KOPT-K1 (cell line): Measurements from ENCODE around the gene AHNAK2.
"Not testable (repeated sequence)": the region's sequence is repeated elsewhere in the genome, so short reads cannot be mapped to it uniquely, and the experiment has no call there.

Experiments used
- H3K27ac ChIP-seq: fragments of 200-600 bp; sonication (generic); 2 replicates; pipeline ENCODE4 v1.5.1; 2016; ENCODE audit warnings: antibody characterized with exemption, mild to moderate bottlenecking, low read depth, low read length; ENCODE audit not compliant: poor library complexity, severe bottlenecking
- H3K36me3 ChIP-seq: fragments of 200-600 bp; sonication (generic); 2 replicates; pipeline ENCODE4 v1.5.1; 2017; ENCODE audit warnings: antibody characterized with exemption, mild to moderate bottlenecking, low read length, moderate library complexity; ENCODE audit not compliant: insufficient read depth
- H3K9me3 ChIP-seq: fragments of 200-600 bp; sonication (generic); 2 replicates; pipeline ENCODE4 v1.5.1; 2017; ENCODE audit warnings: antibody characterized with exemption, low read length, mild to moderate bottlenecking; ENCODE audit not compliant: insufficient read depth, poor library complexity, severe bottlenecking

AHNAK2 gene

DNA sequence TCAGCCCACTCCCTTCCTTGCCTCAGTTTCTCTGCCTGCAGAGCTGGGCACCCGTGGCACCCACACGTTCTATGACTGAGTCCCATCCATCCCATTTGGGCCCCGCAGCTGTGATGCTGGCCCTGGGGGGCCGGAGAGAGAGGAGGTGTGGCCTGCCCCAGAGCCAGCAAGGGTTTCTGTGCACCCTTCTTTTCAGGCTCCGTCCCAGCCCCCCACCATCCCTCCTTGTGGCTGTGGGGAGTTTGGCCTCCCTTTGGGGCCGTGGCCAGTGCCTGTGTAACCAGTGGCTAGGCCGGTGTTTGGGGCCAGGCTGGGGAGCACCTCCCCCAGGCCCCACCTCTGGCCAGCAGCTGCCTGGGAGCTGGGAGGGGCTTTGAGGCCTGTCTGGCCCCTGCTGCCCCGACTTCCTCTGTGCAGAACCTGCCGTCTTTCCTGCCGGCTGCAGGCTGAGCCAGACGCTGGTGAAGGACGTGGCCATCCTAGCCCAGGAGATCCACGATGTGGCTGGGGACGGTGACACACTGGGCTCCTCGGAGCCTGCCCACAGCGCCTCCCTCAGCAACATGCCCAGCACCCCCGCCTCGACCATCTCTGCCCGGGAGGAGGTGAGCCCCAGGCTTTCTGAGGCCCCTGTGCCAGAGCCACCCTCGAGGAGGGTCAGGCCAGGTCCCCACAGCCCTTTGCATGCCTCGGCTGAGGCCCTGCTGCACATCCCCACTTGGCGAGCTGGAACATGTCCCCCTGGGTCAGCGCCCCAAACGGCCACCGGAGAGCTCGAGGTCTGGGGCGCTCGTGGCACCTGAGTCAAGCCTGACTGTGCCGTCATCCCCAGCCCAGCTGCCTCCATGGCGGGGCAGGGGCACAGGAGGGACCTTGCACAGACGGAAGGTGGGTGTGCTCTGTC, 85.4 kb downstream of the AHNAK2 start:
- Histone ChIP-seq H3K27ac (no peak overlapping the region), H3K36me3 (no peaks in the 10 kb centered on the region), H3K9me3 (no peaks in the 10 kb centered on the region)

DNA sequence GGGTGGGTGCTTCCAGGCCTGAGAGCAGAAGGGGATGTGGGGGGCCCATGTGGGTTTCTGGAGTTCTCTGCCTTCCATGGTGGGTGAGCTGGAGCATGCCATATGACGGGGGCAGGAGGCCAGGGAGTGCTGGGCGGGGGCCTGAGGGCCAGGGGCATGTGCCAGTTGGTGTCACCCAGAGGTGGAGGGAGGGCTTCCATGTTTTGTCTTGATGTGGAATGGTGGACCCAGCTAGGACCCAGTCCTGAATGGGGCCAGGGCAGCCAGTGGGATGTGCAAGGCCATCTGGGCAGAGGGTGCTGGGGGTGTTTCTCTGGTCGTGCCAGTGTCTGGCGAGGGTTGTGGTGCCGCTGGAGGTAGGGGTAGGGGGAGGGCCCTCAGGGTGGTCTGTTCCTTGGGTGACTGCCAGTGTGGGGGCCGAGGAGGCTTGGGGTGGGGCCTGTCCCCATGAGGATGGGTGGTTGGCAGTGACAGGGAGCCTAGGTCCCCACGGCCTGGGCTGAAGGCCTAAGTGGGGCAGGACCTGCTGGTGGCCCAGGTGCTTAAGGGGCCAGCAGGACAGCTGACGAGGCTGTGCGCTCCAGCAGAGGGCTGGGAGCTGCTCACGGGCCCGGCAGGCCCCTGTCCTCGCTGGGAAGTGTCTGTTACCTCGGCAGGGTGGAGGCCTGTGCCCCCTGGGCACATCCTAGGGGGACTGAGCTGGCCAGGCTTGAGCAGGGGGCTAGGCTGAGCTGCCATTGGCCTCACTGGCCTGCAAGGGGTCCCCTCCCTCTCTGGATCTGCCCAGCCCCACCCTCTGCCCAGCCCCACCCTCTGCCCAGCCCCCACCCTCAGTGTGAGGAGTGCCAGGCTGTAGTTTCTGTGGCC, 86.3 kb downstream of the AHNAK2 start:
- Histone ChIP-seq H3K27ac (no peak overlapping the region), H3K36me3 (no peaks in the 10 kb centered on the region), H3K9me3 (no peaks in the 10 kb centered on the region)

DNA sequence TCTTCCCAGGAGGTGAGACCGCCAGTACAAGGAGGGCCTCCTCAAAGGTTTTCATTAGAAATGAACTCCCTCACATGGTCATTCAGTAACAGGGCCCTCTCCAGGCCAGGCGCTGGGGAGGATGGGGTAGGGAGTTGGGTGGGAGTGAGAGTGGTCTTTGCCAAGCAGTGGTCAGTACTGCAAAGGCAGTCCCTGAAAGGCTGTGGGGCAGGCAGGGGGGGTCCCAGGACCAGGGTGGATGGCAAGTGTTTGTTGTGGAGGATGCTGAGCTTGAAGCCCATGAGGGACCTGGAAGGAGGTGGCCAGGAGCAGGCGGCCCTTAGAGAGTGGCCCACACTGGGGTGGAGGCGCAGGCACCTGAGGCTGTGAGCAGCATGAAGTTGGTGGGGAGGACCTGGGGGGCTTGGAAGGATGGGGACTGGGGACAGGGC, 87.0 kb downstream of the AHNAK2 start:
- Histone ChIP-seq H3K36me3 (no peaks in the 10 kb centered on the region), H3K27ac (no peak overlapping the region)

DNA sequence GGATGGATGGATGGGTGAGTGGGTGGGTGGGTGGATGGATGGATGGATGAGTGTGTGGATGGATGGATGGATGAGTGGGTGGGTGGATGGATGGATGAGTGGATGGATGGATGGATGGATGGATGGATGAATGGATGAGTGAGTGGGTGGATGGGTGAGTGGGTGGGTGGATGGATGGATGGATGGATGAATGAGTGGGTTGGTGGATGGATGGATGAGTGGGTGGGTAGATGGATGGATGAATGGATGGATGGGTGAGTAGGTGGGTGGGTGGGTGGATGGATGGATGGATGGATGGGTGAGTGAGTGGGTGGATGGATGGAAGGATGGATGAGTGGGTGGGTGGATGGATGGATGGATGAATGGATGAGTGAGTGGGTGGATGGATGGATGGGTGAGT, 87.9 kb downstream of the AHNAK2 start:
- not testable (repeated sequence) for H3K27ac ChIP-seq, H3K9me3 ChIP-seq, H3K36me3 ChIP-seq

More for the DNA sequence above, 87.0 kb downstream of the AHNAK2 start:
- H3K9me3 ChIP-seq, result no peaks in the 10 kb centered on the region

DNA sequence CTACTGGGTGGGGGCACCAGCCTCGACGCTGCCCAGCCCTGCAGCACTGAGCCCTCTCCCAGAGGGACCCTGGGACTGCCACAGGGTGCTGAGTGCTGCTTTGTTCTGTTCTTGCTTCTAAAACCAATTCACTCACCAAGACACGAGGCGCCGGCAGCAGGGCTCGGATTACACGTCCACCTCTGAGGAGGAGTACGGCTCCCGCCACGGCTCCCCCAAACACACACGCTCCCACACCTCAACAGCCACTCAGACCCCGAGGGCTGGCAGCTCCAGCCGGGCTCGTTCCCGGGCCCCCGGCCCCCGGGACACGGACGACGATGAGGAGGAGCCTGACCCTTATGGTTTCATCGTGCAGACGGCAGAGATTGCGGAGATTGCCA, 88.8 kb downstream of the AHNAK2 start:
- Histone ChIP-seq H3K27ac (no peak overlapping the region), H3K36me3 (no peaks in the 10 kb centered on the region)

DNA sequence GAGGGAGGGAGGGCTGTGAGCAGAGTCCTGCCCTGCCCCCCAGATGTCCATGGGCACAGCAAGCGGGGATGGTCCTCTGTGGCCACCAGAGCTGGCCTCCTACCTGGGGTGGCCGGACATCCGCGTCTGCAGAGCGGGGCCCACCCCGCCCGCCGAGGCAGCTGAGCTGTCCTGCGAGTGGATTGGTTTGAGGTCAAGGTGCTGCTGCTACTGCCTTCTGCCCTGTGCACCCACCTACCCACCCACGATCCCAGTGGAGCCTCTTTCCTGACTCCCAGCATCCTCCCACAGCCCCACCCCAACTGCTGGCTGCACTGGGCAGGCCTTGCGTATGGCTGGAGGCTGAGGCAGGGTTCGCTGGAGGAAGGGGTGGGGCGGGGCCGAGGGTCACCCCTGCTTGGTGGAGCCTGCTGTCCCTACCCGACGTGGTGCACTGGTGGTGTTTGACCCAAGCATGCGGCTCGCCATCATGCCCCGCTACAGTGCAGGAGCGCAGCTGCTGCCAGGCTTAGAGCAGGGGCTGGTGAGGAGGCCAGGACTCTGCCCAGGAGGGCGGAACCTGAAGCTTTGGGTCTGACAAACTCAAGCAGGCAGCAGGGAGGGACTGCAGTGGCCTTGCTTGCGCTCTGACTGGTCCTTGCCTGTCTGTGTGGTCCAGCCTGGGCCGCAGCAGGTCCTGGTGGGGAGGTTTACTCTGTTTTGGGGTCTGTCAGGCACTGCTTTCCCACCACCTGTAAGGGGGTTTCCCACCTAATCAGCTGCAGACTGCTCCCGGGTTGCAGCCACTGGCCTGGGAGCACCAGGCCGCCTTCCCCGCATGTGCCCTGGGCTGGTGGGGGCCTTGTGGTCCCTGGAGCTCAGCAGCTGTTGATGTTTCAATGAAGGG, 89.4 kb downstream of the AHNAK2 start:
- Histone ChIP-seq H3K27ac (no peak overlapping the region), H3K36me3 (no peaks in the 10 kb centered on the region)

More for the DNA sequence above, 88.8 kb downstream of the AHNAK2 start:
- H3K9me3 ChIP-seq, result no peaks in the 10 kb centered on the region

DNA sequence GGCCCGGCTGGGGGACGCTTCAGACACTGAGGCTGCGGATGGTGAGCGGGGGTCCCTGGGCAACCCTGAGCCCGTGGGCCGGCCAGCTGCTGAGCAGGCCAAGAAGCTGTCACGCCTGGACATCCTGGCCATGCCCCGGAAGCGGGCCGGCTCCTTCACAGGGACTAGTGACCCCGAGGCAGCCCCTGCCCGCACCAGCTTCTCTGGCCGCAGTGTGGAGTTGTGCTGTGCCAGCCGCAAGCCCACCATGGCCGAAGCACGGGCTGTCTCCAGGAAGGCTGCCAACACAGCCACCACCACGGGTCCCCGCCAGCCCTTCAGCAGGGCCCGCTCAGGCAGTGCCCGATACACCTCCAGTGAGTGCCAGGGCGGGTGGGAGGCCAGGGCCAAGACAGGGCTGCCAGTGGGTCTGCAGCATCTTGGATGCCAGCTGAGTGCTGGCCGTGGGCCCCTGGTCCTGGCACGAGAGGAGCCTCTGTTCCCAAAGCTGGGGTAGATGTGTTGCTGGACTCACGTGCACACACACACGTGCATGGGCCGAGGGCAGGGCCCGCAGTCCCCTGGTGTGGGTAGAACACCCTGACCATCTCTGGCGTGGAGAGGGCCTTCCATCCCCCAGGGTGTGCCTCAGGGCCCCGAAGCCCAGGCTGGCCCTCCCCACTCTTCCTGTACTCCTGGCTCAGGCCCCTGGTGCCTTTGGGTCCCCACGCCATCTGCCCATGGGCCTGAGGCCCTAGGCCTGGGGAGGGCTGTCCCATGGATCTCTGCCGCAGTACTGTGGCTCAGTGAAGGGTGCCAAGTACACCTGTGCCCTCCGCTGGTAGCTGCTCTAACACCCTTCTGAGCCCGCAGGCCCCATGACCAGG, 90.3 kb downstream of the AHNAK2 start:
- no peaks in the 10 kb centered on the region for H3K9me3 ChIP-seq
- H3K36me3 ChIP-seq, result no peaks in the 10 kb centered on the region
- H3K27ac ChIP-seq, result no peak overlapping the region

More for the DNA sequence above, 89.4 kb downstream of the AHNAK2 start:
- no peaks in the 10 kb centered on the region for H3K9me3 ChIP-seq
